ENCODE results near the gene ABI3BP.

ABI3BP gene

GRCh38 chr3:100941041-100941440 is 52.2 kb downstream of the ABI3BP start:
- no peak for DNase-seq

- no peak for DNase-seq
Observed at GRCh38 chr3:100936931-100937330, 56.3 kb downstream of the ABI3BP start.

GRCh38 chr3:100932491-100932890 is 60.7 kb downstream of the ABI3BP start:
- no peak for DNase-seq

- DNase-seq: no peak
Observed at GRCh38 chr3:100928638-100929428, 64.4 kb downstream of the ABI3BP start.

GRCh38 chr3:100927775-100928174 is 65.4 kb downstream of the ABI3BP start:
- DNase-seq: no peak

GRCh38 chr3:100915706-100916495 is 77.3 kb downstream of the ABI3BP start:
- DNase-seq: no peak

GRCh38 chr3:100913870-100914648 is 79.2 kb downstream of the ABI3BP start:
- DNase-seq: no peak

- no peak for DNase-seq
Observed at GRCh38 chr3:100912976-100913545, 80.2 kb downstream of the ABI3BP start.

- no peak for DNase-seq
Observed at GRCh38 chr3:100912571-100912970, 80.7 kb downstream of the ABI3BP start.

GRCh38 chr3:100911956-100912355 is 81.3 kb downstream of the ABI3BP start:
- DNase-seq: no peak

GRCh38 chr3:100910986-100911385 is 82.2 kb downstream of the ABI3BP start:
- no peak for DNase-seq

GRCh38 chr3:100902572-100902971 is 90.6 kb downstream of the ABI3BP start:
- DNase-seq: no peak

GRCh38 chr3:100900671-100901335 is 92.4 kb downstream of the ABI3BP start:
- DNase-seq: no peak

GRCh38 chr3:100899440-100900091 is 93.7 kb downstream of the ABI3BP start:
- DNase-seq: no peak

GRCh38 chr3:100898681-100899080 is 94.5 kb downstream of the ABI3BP start:
- no peak for DNase-seq

GRCh38 chr3:100896994-100897393 is 96.2 kb downstream of the ABI3BP start:
- no peak for DNase-seq

GRCh38 chr3:100893590-100893989 is 99.6 kb downstream of the ABI3BP start:
- DNase-seq: no peak

- DNase-seq: no peak
Observed at GRCh38 chr3:100893108-100893507, 100.1 kb downstream of the ABI3BP start.

GRCh38 chr3:100891827-100892226 is 101.4 kb downstream of the ABI3BP start:
- no peak for DNase-seq

GRCh38 chr3:100891033-100891432 is 102.2 kb downstream of the ABI3BP start:
- DNase-seq: no peak

GRCh38 chr3:100888881-100889280 is 104.3 kb downstream of the ABI3BP start:
- no peak for DNase-seq

- DNase-seq: no peak
Observed at GRCh38 chr3:100882571-100882984, 110.6 kb downstream of the ABI3BP start.

Measured in stimulated activated naive CD4-positive, alpha-beta T cell treated with Interleukin-2 at 50 U/mL for 16 hours (primary cell).